Measurements from ENCODE around the gene IREB2.

DNA sequence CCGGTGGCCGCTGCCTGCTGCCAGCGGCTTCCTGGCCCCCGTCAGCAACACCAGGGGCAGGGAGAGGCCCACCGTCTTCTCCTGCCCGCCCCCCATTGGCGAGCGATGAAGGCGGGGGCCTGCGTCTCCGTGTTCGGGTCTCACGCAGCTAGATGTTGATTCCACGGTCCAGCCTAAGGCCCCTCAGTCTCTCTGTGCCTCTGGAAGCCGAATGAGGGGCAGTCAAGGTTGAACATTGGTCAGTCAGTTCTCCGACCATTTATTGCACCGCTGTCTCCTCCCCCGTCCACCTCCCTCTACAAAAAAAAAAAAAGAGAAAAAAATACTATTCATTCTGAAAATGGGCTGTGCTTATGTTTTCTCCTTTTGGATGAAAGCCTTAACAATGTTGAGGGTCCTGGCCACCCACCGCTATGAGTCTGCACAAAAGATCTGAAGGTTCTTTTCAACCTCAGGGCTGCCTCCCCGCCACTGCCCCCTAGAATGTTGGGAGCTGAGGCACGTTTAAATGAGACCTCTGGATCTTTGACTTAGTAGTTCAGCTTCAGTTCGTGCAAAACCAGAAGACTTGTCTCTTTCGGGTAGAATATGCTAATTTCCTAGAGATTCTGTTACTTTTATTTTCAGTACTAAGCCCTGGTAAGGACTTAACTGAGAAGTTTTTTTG lies 736 bp downstream of the IREB2 start:
- TF ChIP-seq, protein P1, sequence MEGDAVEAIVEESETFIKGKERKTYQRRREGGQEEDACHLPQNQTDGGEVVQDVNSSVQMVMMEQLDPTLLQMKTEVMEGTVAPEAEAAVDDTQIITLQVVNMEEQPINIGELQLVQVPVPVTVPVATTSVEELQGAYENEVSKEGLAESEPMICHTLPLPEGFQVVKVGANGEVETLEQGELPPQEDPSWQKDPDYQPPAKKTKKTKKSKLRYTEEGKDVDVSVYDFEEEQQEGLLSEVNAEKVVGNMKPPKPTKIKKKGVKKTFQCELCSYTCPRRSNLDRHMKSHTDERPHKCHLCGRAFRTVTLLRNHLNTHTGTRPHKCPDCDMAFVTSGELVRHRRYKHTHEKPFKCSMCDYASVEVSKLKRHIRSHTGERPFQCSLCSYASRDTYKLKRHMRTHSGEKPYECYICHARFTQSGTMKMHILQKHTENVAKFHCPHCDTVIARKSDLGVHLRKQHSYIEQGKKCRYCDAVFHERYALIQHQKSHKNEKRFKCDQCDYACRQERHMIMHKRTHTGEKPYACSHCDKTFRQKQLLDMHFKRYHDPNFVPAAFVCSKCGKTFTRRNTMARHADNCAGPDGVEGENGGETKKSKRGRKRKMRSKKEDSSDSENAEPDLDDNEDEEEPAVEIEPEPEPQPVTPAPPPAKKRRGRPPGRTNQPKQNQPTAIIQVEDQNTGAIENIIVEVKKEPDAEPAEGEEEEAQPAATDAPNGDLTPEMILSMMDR (IDR thresholded peaks at IDR 0.05 in 8 of 11, conservative IDR thresholded peaks at IDR 0.05 in 3 of 11) = no peak
- TF ChIP-seq POLR2AphosphoS5 (IDR thresholded peaks at IDR 0.05) (no peak), POLR2A (IDR thresholded peaks at IDR 0.05) (no peak)

Data from spleen (tissue), 7 donors.